Measurements from ENCODE around the gene CMTM2.

GRCh38 chr16:66560107-66560506 is 19.2 kb upstream of the CMTM2 start:
- TF ChIP-seq CTCF (IDR thresholded peaks at IDR 0.05): no peak
- no peak for TF ChIP-seq EZH2 (IDR thresholded peaks at IDR 0.05; ENCODE audit: borderline replicate concordance, insufficient read depth, low read depth, low read length, poor library complexity, severe bottlenecking)

All from B cell (primary cell).